ENCODE measurements around the gene CYTH3. TPM values are rescaled to one million over a fixed set of nuclear protein-coding genes. Genes with fewer than 3 reads are reported as not detected.

The CYTH3 gene
- total RNA-seq, 4 donors from 2014 or later: 14.6 to 47.4 (median 22.8) TPM

DNA sequence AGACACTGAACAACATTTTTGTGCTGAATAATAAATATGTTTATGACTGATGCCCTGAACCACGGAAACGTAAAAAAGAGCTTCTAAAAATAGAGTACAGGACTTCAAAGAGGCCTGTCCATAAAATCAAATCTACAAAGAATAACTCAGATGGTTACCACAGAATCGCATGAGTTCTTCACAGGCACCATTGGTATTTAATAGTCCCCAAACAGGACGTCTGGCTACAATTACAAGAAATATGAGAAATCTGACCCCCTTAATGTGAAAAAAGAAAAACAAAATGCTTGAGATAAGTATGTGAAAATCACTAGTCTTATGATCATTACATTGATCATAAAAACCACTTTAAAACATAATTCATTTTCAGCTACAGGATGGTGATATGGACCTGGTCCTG lies 20.8 kb downstream of the CYTH3 start:
- H3K27me3 ChIP-seq: no peaks in the 10 kb centered on the region
- H3K27ac ChIP-seq: peak overlapping the region in 1 of 2 donors; percentile 45
- TF ChIP-seq, protein P1, sequence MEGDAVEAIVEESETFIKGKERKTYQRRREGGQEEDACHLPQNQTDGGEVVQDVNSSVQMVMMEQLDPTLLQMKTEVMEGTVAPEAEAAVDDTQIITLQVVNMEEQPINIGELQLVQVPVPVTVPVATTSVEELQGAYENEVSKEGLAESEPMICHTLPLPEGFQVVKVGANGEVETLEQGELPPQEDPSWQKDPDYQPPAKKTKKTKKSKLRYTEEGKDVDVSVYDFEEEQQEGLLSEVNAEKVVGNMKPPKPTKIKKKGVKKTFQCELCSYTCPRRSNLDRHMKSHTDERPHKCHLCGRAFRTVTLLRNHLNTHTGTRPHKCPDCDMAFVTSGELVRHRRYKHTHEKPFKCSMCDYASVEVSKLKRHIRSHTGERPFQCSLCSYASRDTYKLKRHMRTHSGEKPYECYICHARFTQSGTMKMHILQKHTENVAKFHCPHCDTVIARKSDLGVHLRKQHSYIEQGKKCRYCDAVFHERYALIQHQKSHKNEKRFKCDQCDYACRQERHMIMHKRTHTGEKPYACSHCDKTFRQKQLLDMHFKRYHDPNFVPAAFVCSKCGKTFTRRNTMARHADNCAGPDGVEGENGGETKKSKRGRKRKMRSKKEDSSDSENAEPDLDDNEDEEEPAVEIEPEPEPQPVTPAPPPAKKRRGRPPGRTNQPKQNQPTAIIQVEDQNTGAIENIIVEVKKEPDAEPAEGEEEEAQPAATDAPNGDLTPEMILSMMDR (IDR thresholded peaks at IDR 0.05): no peak
- TF ChIP-seq POLR2A (IDR thresholded peaks at IDR 0.05): no peak
- intact Hi-C loops (cut with DNase I; ENCODE audit: low total_unique reads): no loop called here
- no peak for DNase-seq
- no peaks in the 10 kb centered on the region for H3K36me3 ChIP-seq
- no peak overlapping the region for H3K4me3 ChIP-seq
- H3K9me3 ChIP-seq: no peaks in the 10 kb centered on the region
- H3K4me1 ChIP-seq: peaks cover 0 to 7% of the 10 kb centered on the region in 2 donors

DNA sequence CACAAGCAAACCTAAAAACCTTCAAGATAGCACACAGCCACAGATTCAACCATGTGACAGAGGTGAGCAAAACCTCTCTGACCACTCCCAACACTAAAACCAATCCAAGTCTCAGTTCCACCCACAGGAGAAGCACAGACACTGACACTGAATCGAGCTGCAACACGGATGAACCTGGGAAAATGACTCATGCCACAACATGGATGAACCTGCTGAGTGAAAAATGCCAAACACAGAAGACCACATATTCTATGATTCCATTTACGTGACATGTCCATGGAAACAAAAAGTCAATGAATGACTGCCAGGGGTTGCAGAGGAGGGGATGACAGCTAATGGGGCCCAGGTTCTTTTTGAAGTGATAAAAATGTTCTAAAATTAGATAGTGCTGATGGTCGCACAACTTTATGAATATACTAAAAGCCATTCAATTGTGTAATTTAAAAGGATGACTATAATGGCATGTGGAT lies 22.0 kb downstream of the CYTH3 start:
- Histone ChIP-seq H3K4me1 (peaks cover 0 to 7% of the 10 kb centered on the region in 2 donors), H3K27ac (no peak overlapping the region), H3K36me3 (no peaks in the 10 kb centered on the region), H3K4me3 (no peak overlapping the region), H3K9me3 (no peaks in the 10 kb centered on the region), H3K27me3 (no peaks in the 10 kb centered on the region)
- TF ChIP-seq POLR2A (IDR thresholded peaks at IDR 0.05): no peak
- TF ChIP-seq, protein P1 (IDR thresholded peaks at IDR 0.05): no peak
- intact Hi-C loops (cut with DNase I; ENCODE audit: low total_unique reads): no loop called here
- DNase-seq: no peak

DNA sequence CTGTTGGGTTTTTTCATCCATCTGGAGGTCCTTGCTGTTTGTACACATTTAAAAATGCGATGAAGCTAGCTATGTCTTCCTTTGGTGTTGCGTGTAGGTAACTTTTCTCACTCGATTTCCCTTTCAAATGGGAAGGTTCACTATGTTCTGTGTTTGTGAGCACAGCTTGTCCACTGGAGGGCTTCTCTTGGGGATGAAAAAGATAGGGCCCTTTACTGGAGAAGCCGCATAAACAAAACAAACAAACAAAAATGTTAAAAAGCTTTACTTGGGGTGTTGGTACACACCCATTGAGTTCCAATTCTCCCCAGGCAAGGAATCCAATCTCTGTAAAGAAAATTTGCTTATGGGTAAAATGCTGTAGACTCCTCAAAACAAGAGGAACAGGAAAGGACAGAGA lies 23.4 kb downstream of the CYTH3 start:
- Histone ChIP-seq H3K4me1 (peaks cover 0 to 7% of the 10 kb centered on the region in 2 donors), H3K4me3 (no peak overlapping the region), H3K36me3 (no peaks in the 10 kb centered on the region), H3K27me3 (no peaks in the 10 kb centered on the region), H3K9me3 (no peaks in the 10 kb centered on the region), H3K27ac (no peak overlapping the region)
- TF ChIP-seq, protein P1 (IDR thresholded peaks at IDR 0.05): no peak
- no peak for TF ChIP-seq POLR2A (IDR thresholded peaks at IDR 0.05)
- no peak for DNase-seq
- intact Hi-C loops (cut with DNase I; ENCODE audit: low total_unique reads): no loop called here

DNA sequence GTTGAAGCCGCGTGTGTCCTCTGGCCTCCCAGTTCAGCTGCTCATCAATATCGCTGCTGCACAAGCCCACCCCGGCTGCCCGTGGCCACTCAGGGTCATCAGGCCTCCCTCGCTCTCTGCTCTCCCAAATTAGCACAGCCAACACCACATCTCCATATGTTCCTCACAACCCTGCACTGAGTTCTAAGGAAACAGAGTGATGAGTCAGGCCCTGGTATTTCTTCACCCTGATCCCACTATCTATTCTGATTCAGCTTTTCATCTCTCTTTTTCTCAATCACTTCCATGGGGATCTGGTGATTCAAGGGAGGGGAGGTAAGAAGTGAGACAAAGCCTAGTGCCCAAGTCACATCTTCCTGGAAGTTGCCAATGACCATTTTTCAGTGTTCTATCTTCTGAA lies 23.8 kb downstream of the CYTH3 start:
- Histone ChIP-seq H3K36me3 (no peaks in the 10 kb centered on the region), H3K27me3 (no peaks in the 10 kb centered on the region), H3K27ac (no peak overlapping the region), H3K4me3 (no peak overlapping the region), H3K9me3 (no peaks in the 10 kb centered on the region), H3K4me1 (peaks cover 0 to 7% of the 10 kb centered on the region in 2 donors)
- DNase-seq: no peak
- intact Hi-C loops (cut with DNase I; ENCODE audit: low total_unique reads): no loop called here
- no peak for TF ChIP-seq POLR2A (IDR thresholded peaks at IDR 0.05)
- TF ChIP-seq, protein P1 (IDR thresholded peaks at IDR 0.05): no peak

DNA sequence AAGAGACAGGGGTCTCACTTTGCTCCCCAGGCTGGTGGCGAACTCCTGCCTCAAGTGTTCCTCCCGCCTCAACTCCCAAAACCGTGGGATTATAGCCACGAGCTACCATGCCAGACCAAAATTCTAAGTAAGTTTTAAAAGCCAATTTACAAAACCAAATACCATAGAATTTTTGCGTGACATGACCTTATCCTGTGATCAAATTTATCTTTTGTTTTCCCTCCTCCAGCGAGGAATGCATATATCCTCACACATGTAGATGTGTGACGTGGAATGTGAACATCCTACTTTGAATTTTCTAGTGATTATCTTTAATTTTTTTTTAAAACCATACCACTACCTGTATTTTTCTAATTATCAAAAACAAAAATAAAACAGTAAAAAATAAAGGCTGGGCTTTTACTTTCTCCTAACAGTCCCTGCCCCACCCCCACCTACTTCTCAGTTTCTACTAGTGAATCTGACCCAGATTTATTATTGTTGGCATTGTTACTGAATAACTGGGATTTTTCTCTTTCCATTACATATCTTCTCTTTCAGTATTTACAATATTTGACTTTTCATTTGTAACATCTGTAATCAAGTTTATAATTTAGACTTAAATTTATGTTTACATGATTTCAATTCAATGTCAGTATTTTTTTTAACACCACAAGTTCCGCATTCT lies 26.0 kb downstream of the CYTH3 start:
- DNase-seq: no peak
- Histone ChIP-seq H3K27ac (no peak overlapping the region), H3K4me3 (no peak overlapping the region), H3K9me3 (no peaks in the 10 kb centered on the region), H3K36me3 (no peaks in the 10 kb centered on the region), H3K27me3 (no peaks in the 10 kb centered on the region), H3K4me1 (no peaks in the 10 kb centered on the region)
- intact Hi-C loops (cut with DNase I; ENCODE audit: low total_unique reads): no loop called here
- TF ChIP-seq, protein P1 (IDR thresholded peaks at IDR 0.05): no peak
- TF ChIP-seq POLR2A (IDR thresholded peaks at IDR 0.05): no peak
